Liver (tissue), 9 donors: ENCODE results near the gene SRXN1. TPM values are rescaled to one million over a fixed set of nuclear protein-coding genes. Genes with fewer than 3 reads are reported as not detected.

Experiments
- DNase-seq: peaks from one replicate; pipeline ENCODE4 v3.0.0-alpha.2; 2017; ENCODE audit warnings: low spot score
- H3K27ac ChIP-seq, 2 donors: one replicate each; pipeline ENCODE4 v1.7.0; 2013; ENCODE audit warnings: inconsistent platforms in 2 of 2, low read length in 2 of 2, control low read depth in 1 of 2, low read depth in 1 of 2, mild to moderate bottlenecking in 1 of 2
- H3K27me3 ChIP-seq, 4 donors: one replicate each; pipeline versions ENCODE4 v1.6.1 to v1.7.0; 2013; ENCODE audit warnings: low read length in 3 of 4, inconsistent platforms in 1 of 4, mild to moderate bottlenecking in 1 of 4, moderate library complexity in 1 of 4; ENCODE audit not compliant: control insufficient read depth in 4 of 4, insufficient read depth in 4 of 4
- H3K36me3 ChIP-seq, 4 donors: one replicate each; pipeline versions ENCODE4 v1.6.1 to v1.7.0; 2013; ENCODE audit warnings: low read length in 3 of 4, mild to moderate bottlenecking in 3 of 4, low read depth in 1 of 4, moderate library complexity in 1 of 4; ENCODE audit not compliant: control insufficient read depth in 4 of 4, insufficient read depth in 3 of 4
- H3K4me1 ChIP-seq, 4 donors: one replicate each; pipeline versions ENCODE4 v1.6.1 to v1.7.0; 2013; ENCODE audit warnings: low read length in 3 of 4, mild to moderate bottlenecking in 3 of 4, moderate library complexity in 1 of 4; ENCODE audit not compliant: control insufficient read depth in 4 of 4, insufficient read depth in 4 of 4
- H3K4me3 ChIP-seq, 3 donors: one replicate each; pipeline versions ENCODE4 v1.6.1 to v1.7.0; 2013; ENCODE audit warnings: low read length in 3 of 3, control low read depth in 1 of 3, low read depth in 1 of 3, mild to moderate bottlenecking in 1 of 3
- H3K9ac ChIP-seq, 2 donors: one replicate each; pipeline ENCODE4 v1.7.0; 2013; ENCODE audit warnings: low read length in 2 of 2, mild to moderate bottlenecking in 2 of 2, moderate library complexity in 2 of 2, control low read depth in 1 of 2, low read depth in 1 of 2
- H3K9me3 ChIP-seq, 4 donors: one replicate each; pipeline versions ENCODE4 v1.6.1 to v1.7.0; 2013; ENCODE audit warnings: low read length in 3 of 4; ENCODE audit not compliant: control insufficient read depth in 4 of 4
- EGR1 ChIP-seq, 2 donors: IDR thresholded peaks; 2 replicates each; pipeline ENCODE4 v1.6.1; 2016 to 2018; ENCODE audit warnings: antibody characterized with exemption in 2 of 2, low read depth in 2 of 2
- FOXA1 ChIP-seq: IDR thresholded peaks from 2 replicates; pipeline ENCODE4 v1.6.1; 2016; ENCODE audit warnings: antibody characterized with exemption
- FOXA2 ChIP-seq: IDR thresholded peaks from 2 replicates; pipeline ENCODE4 v1.6.1; 2016; ENCODE audit warnings: antibody characterized with exemption
- GABPA ChIP-seq, 2 donors: IDR thresholded peaks in 1 of 2; conservative IDR thresholded peaks in 1 of 2; 2 replicates each; pipeline ENCODE4 v1.6.1; 2016; ENCODE audit warnings: antibody characterized with exemption in 2 of 2, mild to moderate bottlenecking in 1 of 2, moderate library complexity in 1 of 2
- HNF4A ChIP-seq, 2 donors: conservative IDR thresholded peaks; 2 replicates each; pipeline ENCODE4 v1.6.1; 2016; ENCODE audit warnings: antibody characterized with exemption in 2 of 2, mild to moderate bottlenecking in 2 of 2
- HNF4G ChIP-seq: IDR thresholded peaks from 2 replicates; pipeline ENCODE4 v1.6.1; 2016; ENCODE audit warnings: antibody characterized with exemption
- JUND ChIP-seq, 2 donors: IDR thresholded peaks; 2 replicates each; pipeline ENCODE4 v1.6.1; 2016; ENCODE audit warnings: antibody characterized with exemption in 2 of 2
- NR2F2 ChIP-seq: IDR thresholded peaks from 2 replicates; pipeline ENCODE4 v1.6.1; 2016; ENCODE audit warnings: antibody characterized with exemption
- RAD21 ChIP-seq, 2 donors: IDR thresholded peaks; 2 replicates each; pipeline ENCODE4 v1.6.1; 2016; ENCODE audit warnings: antibody characterized with exemption in 2 of 2, mild to moderate bottlenecking in 2 of 2
- RXRA ChIP-seq, 2 donors: IDR thresholded peaks; 2 replicates each; pipeline ENCODE4 v1.6.1; 2017 to 2018; ENCODE audit warnings: antibody characterized with exemption in 2 of 2, mild to moderate bottlenecking in 1 of 2
- TAF1 ChIP-seq: conservative IDR thresholded peaks from 2 replicates; pipeline ENCODE4 v1.6.1; 2016; ENCODE audit warnings: antibody characterized with exemption, mild to moderate bottlenecking
- YY1 ChIP-seq: IDR thresholded peaks from 2 replicates; pipeline ENCODE4 v1.6.1; 2016; ENCODE audit warnings: antibody characterized with exemption, mild to moderate bottlenecking
- WGBS: extraction: QIAGEN DNeasy Blood & Tissue Kit; methylation state at CpG from one replicate; pipeline ENCODE4 v1.1.7; 2013; 5-methylcytosine and 5-hydroxymethylcytosine counted together
- polyA plus RNA-seq, 2 donors: library from polyadenylated mRNA; stranded (reverse) in 1 of 2; unstranded in 1 of 2; fragments of 200-250 nt in 1 of 2; fragments of >200 nt in 1 of 2; fragmentation: Nextera tagmentation in 1 of 2; extraction: Ambion mirVana in 1 of 2; gene quantifications; one replicate each; pipeline versions ENCODE4 v1.2.1 to v1.2.3, GENCODE V29; 2013 to 2015
- total RNA-seq, 2 donors: library from RNA; depleted of rRNA; stranded (reverse); fragments of >200 nt; gene quantifications; one replicate each; pipeline ENCODE4 v1.2.3, GENCODE V29; 2014
- TF ChIP-seq, protein P1 (sequence below): IDR thresholded peaks from 2 replicates; pipeline ENCODE4 v1.6.1; 2016; ENCODE audit warnings: antibody characterized with exemption
- TF ChIP-seq, protein P2 (sequence below): fragments of 150-350 bp; IDR thresholded peaks from 2 replicates; pipeline ENCODE4 v1.5.1; 2017; ENCODE audit warnings: improper control_type of control experiment, low read depth, low read length; ENCODE audit not compliant: missing input control
- TF ChIP-seq, protein P3 (sequence below): IDR thresholded peaks from 2 replicates; pipeline ENCODE4 v1.6.1; 2016; ENCODE audit warnings: antibody characterized with exemption
- TF ChIP-seq, protein P4 (sequence below): IDR thresholded peaks from 2 replicates; pipeline ENCODE4 v1.6.1; 2016; ENCODE audit warnings: antibody characterized with exemption
- donor health status: healthy.
- donor health status: healthy.
- donor health status: healthy.
- donor health status: healthy.
- donor health status: healthy.

The SRXN1 gene
- total and polyA plus RNA-seq, 4 donors, result 14.3 to 60.2 (median 24.8) TPM

DNA sequence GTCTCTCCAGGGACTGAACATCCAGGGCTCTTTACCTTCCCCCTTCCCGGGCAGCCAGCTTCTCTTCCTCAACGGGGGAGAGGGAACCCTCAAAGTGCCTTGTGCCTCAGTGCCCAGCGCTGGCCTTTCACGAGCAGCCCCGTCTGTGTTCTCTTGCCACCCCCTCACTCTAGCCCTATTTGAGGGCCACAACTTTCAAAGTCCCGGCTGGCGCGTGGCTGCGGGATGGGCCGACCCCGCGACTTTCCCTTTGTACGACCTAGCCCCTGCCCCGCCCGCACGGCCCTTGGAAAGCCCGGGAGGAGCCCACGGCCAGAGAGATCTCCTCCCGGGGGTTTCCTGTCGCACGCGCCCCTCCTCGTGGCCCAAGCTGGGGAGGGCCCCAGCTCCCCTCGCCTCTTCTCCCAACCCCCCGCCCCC is 22.0 kb upstream of the SRXN1 start:
- no peak overlapping the region for H3K27ac ChIP-seq
- no peaks in the 10 kb centered on the region for H3K36me3 ChIP-seq
- H3K9me3 ChIP-seq, result no peaks in the 10 kb centered on the region
- peak overlapping the region in 1 of 3 donors; percentile 30 for H3K4me3 ChIP-seq
- WGBS, result 7% methylated on average over 25 of the region's 25 CpGs
- H3K27me3 ChIP-seq, result peaks cover 0 to 8% (median 4%) of the 10 kb centered on the region in 4 donors
- peaks cover 6 to 16% (median 10%) of the 10 kb centered on the region in 4 donors for H3K4me1 ChIP-seq
- no peak for DNase-seq
- TF ChIP-seq HNF4A (conservative IDR thresholded peaks at IDR 0.05) (no peak), TAF1 (no peak), YY1 (no peak), FOXA2 (no peak)
- TF ChIP-seq, protein P1, sequence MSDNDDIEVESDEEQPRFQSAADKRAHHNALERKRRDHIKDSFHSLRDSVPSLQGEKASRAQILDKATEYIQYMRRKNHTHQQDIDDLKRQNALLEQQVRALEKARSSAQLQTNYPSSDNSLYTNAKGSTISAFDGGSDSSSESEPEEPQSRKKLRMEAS, result no peak
- H3K9ac ChIP-seq, result no peak overlapping the region

DNA sequence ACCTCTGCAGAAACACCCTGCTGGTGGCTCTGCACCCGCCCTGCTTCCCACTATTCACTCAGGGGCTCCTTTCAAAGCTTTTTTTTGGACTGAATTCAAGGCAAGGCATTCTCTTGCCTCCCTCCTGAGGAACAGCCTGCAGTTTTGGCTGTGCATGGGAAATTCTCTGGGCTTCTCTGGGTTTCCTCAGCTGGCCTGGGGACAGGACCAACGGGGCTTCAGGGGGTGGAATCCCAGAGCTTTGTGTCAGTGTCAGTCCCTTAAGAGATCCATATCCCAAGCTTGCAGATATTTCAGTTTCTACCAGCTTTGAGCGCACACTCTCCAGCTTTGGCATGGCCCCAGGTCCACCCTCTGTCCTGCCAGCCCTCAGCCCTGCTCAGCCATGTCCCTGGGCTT is 20.6 kb upstream of the SRXN1 start:
- WGBS, result 49% methylated on average over 3 of the region's 3 CpGs
- Histone ChIP-seq H3K4me3 (no peak overlapping the region), H3K27ac (no peak overlapping the region), H3K4me1 (peaks cover 6 to 16% (median 10%) of the 10 kb centered on the region in 4 donors), H3K9ac (no peak overlapping the region), H3K36me3 (no peaks in the 10 kb centered on the region), H3K27me3 (peaks cover 0 to 8% (median 4%) of the 10 kb centered on the region in 4 donors), H3K9me3 (no peaks in the 10 kb centered on the region)
- TF ChIP-seq GABPA (IDR thresholded peaks at IDR 0.05 in 1 of 2, conservative IDR thresholded peaks at IDR 0.05 in 1 of 2), result no peak
- TF ChIP-seq HNF4G, result no peak
- no peak for TF ChIP-seq FOXA1
- TF ChIP-seq RXRA (IDR thresholded peaks at IDR 0.05), result no peak
- no peak for TF ChIP-seq JUND (IDR thresholded peaks at IDR 0.05)
- TF ChIP-seq HNF4A (conservative IDR thresholded peaks at IDR 0.05), result no peak
- TF ChIP-seq, protein P2, sequence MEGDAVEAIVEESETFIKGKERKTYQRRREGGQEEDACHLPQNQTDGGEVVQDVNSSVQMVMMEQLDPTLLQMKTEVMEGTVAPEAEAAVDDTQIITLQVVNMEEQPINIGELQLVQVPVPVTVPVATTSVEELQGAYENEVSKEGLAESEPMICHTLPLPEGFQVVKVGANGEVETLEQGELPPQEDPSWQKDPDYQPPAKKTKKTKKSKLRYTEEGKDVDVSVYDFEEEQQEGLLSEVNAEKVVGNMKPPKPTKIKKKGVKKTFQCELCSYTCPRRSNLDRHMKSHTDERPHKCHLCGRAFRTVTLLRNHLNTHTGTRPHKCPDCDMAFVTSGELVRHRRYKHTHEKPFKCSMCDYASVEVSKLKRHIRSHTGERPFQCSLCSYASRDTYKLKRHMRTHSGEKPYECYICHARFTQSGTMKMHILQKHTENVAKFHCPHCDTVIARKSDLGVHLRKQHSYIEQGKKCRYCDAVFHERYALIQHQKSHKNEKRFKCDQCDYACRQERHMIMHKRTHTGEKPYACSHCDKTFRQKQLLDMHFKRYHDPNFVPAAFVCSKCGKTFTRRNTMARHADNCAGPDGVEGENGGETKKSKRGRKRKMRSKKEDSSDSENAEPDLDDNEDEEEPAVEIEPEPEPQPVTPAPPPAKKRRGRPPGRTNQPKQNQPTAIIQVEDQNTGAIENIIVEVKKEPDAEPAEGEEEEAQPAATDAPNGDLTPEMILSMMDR, result no peak
- no peak for TF ChIP-seq NR2F2
- TF ChIP-seq RAD21 (IDR thresholded peaks at IDR 0.05), result no peak
- TF ChIP-seq EGR1 (IDR thresholded peaks at IDR 0.05; ENCODE audit: low read depth in 2 of 2), result no peak
- TF ChIP-seq, protein P1, result no peak
- no peak for TF ChIP-seq TAF1
- TF ChIP-seq, protein P3, sequence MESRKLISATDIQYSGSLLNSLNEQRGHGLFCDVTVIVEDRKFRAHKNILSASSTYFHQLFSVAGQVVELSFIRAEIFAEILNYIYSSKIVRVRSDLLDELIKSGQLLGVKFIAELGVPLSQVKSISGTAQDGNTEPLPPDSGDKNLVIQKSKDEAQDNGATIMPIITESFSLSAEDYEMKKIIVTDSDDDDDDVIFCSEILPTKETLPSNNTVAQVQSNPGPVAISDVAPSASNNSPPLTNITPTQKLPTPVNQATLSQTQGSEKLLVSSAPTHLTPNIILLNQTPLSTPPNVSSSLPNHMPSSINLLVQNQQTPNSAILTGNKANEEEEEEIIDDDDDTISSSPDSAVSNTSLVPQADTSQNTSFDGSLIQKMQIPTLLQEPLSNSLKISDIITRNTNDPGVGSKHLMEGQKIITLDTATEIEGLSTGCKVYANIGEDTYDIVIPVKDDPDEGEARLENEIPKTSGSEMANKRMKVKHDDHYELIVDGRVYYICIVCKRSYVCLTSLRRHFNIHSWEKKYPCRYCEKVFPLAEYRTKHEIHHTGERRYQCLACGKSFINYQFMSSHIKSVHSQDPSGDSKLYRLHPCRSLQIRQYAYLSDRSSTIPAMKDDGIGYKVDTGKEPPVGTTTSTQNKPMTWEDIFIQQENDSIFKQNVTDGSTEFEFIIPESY, result no peak
- TF ChIP-seq, protein P4, sequence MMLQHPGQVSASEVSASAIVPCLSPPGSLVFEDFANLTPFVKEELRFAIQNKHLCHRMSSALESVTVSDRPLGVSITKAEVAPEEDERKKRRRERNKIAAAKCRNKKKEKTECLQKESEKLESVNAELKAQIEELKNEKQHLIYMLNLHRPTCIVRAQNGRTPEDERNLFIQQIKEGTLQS, result no peak
- TF ChIP-seq YY1, result no peak
- DNase-seq, result no peak
